Naive B cell (primary cell): Measurements from ENCODE around the gene NCKAP5. TPM values are rescaled to one million over a fixed set of nuclear protein-coding genes. Genes with fewer than 3 reads are reported as not detected.
A peak's percentile ranks its signal among the peaks of the same experiment; 100 is the strongest.

Experiments
- ATAC-seq, 2 donors: fragments of 150-1000 bp; cut with Tn5 transposase; 2 replicates each; pipeline ENCODE4 v1.10.0; 2021; ENCODE audit warnings: low read depth in 2 of 2, mild to moderate bottlenecking in 2 of 2, moderate library complexity in 2 of 2
- DNase-seq: peaks from one replicate; pipeline ENCODE4 v3.0.0; 2022
- H3K27ac Mint-ChIP-seq, 6 donors: one replicate each; pipeline ENCODE4 v1.8.0; 2020 to 2022; ENCODE audit warnings: mild to moderate bottlenecking in 6 of 6, mixed read lengths in 6 of 6, moderate library complexity in 5 of 6, inconsistent platforms in 2 of 6
- H3K27me3 Mint-ChIP-seq, 3 donors: one replicate each; pipeline ENCODE4 v1.8.0; 2021 to 2022; ENCODE audit warnings: mixed read lengths in 3 of 3, mild to moderate bottlenecking in 1 of 3
- H3K36me3 Mint-ChIP-seq, 2 donors: one replicate each; pipeline ENCODE4 v1.8.0; 2020 to 2022; ENCODE audit warnings: mixed read lengths in 2 of 2, inconsistent platforms in 1 of 2, mild to moderate bottlenecking in 1 of 2
- H3K4me1 Mint-ChIP-seq, 3 donors: one replicate each; pipeline ENCODE4 v1.8.0; 2020 to 2022; ENCODE audit warnings: mixed read lengths in 3 of 3, inconsistent platforms in 1 of 3, mild to moderate bottlenecking in 1 of 3, moderate library complexity in 1 of 3
- H3K4me3 Mint-ChIP-seq, 8 donors: one replicate each; pipeline ENCODE4 v1.8.0; 2020 to 2022; ENCODE audit warnings: mild to moderate bottlenecking in 8 of 8, mixed read lengths in 8 of 8, moderate library complexity in 8 of 8, inconsistent platforms in 2 of 8
- H3K9me3 Mint-ChIP-seq, 7 donors: one replicate each; pipeline ENCODE4 v1.8.0; 2020 to 2022; ENCODE audit warnings: mixed read lengths in 7 of 7, mild to moderate bottlenecking in 5 of 7, inconsistent platforms in 2 of 7, moderate library complexity in 1 of 7
- polyA plus RNA-seq, 6 donors: library from polyadenylated mRNA; unstranded; fragments of 300-500 nt; fragmentation: Illumina TruSeq; gene quantifications; one replicate each; pipeline ENCODE4 v1.2.3, GENCODE V29; 2021; ENCODE audit warnings: low read depth in 6 of 6

NCKAP5 gene
- polyA plus RNA-seq, 6 donors from 2014 or later, result 0.10 to 0.21 TPM; not detected in 4

DNA sequence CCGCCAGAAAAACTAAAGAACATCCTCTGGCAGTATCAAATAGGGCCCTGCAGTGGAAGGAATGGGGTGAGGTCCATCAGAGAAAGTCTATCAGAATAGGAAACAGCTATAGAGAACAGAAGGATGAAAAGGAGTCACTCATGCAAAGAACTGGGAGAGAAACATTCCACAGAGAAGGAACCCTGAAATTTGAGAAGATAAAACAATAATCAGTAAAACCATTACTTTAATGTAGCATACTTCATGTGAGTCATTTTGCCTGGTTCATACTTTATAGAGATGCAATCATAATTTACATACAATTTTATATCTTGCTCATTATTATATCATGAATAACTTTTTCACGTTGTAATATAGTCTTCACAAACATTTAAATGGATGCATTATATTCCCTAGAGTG, 402.2 kb downstream of the NCKAP5 start:
- H3K4me1 Mint-ChIP-seq, result no peaks in the 10 kb centered on the region
- H3K36me3 Mint-ChIP-seq, result no peaks in the 10 kb centered on the region
- H3K27ac Mint-ChIP-seq, result peak overlapping the region in 1 of 6 donors; percentile 2
- DNase-seq (no peak), ATAC-seq (no peak)
- H3K4me3 Mint-ChIP-seq, result no peak overlapping the region
- peaks cover 0 to 3% (median 0%) of the 10 kb centered on the region in 7 donors for H3K9me3 Mint-ChIP-seq
- H3K27me3 Mint-ChIP-seq, result peaks cover 4 to 9% (median 6%) of the 10 kb centered on the region in 3 donors

- H3K27ac Mint-ChIP-seq, result no peak overlapping the region
- no peak for DNase-seq
- H3K36me3 Mint-ChIP-seq, result no peaks in the 10 kb centered on the region
- H3K4me3 Mint-ChIP-seq, result no peak overlapping the region
- H3K27me3 Mint-ChIP-seq, result no peaks in the 10 kb centered on the region
- ATAC-seq, result no peak
- no peaks in the 10 kb centered on the region for H3K9me3 Mint-ChIP-seq
- H3K4me1 Mint-ChIP-seq, result no peaks in the 10 kb centered on the region
These were observed 405.2 kb downstream of the NCKAP5 start for GRCh38 chr2:133163111-133163510.

DNA sequence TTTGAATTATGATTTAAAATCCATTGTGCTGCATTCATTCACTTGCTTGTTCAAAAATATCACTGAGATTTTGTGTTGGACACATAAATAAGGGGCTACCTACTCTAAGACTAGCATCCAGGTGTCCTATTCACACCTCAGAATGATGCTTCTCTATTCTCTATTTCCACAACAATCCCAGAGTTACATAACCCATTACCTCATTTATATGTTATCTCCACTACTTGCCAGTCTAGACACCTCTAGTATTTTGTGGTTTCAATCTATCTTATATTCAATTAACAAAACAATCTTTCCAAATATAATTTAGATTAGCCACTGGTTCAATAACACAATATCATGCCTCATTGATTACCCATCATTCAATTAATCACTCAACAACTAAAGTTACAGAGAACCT, 409.8 kb downstream of the NCKAP5 start:
- ATAC-seq, result no peak
- no peak for DNase-seq
- Mint-ChIP-seq H3K27ac (no peak overlapping the region), H3K36me3 (no peaks in the 10 kb centered on the region), H3K4me3 (no peak overlapping the region), H3K4me1 (no peaks in the 10 kb centered on the region), H3K27me3 (no peaks in the 10 kb centered on the region), H3K9me3 (no peaks in the 10 kb centered on the region)

- ATAC-seq, result no peak
- no peak for DNase-seq
- H3K36me3 Mint-ChIP-seq, result no peaks in the 10 kb centered on the region
- H3K27me3 Mint-ChIP-seq, result no peaks in the 10 kb centered on the region
- H3K4me3 Mint-ChIP-seq, result no peak overlapping the region
- no peak overlapping the region for H3K27ac Mint-ChIP-seq
- no peaks in the 10 kb centered on the region for H3K9me3 Mint-ChIP-seq
- H3K4me1 Mint-ChIP-seq, result no peaks in the 10 kb centered on the region
These were observed 410.2 kb downstream of the NCKAP5 start for GRCh38 chr2:133158024-133158423.

- ATAC-seq, result no peak
- Mint-ChIP-seq H3K27me3 (no peaks in the 10 kb centered on the region), H3K36me3 (no peaks in the 10 kb centered on the region), H3K4me1 (no peaks in the 10 kb centered on the region), H3K27ac (no peak overlapping the region), H3K4me3 (no peak overlapping the region), H3K9me3 (peaks cover 0 to 2% (median 0%) of the 10 kb centered on the region in 7 donors)
- no peak for DNase-seq
These were observed 411.1 kb downstream of the NCKAP5 start for GRCh38 chr2:133157141-133157540.

DNA sequence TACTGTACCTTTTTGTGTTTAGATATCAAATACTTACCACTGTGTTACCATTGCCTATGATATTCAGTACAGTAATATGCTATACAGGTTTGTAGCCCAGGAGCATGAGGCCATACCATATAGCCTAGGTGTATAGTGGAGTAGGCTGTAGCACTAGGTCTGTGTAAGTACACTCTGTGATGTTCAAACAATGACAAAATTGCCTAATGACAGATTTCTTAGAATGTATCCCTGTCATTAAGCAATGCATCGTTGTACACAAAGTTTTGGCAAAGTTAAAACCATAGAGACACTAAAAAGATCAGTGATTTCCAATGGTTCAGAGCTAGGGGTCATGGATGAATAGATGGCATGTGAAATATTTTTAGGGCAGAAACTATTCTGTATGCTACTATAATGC, 415.5 kb downstream of the NCKAP5 start:
- H3K9me3 Mint-ChIP-seq, result peaks cover 0 to 13% (median 0%) of the 10 kb centered on the region in 7 donors
- ATAC-seq, result no peak

DNA sequence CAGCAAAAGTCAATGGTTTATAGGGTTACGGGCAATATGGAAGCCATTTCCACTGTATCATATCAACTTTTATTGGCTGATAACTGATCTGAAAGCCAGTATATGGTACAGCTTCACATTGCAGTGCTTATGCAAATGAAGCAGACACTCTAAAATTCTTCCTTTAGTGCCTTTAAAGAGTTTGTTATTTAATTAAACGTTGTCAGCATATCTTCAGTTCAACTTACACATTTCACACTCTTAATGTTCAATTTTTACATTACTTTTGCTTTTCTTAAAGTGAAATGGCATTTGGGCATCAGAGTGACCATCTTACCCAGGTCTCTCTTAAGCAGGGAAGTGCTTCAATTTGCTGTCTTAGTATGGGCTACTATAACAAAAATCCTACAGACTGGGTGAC, 420.1 kb downstream of the NCKAP5 start:
- ATAC-seq (no peak), DNase-seq (no peak)
- Mint-ChIP-seq H3K4me1 (no peaks in the 10 kb centered on the region), H3K27ac (no peak overlapping the region), H3K4me3 (no peak overlapping the region), H3K9me3 (peaks cover 0 to 13% (median 0%) of the 10 kb centered on the region in 7 donors), H3K36me3 (no peaks in the 10 kb centered on the region), H3K27me3 (no peaks in the 10 kb centered on the region)

More for the DNA sequence above, 415.5 kb downstream of the NCKAP5 start:
- DNase-seq, result no peak
- Mint-ChIP-seq H3K27me3 (no peaks in the 10 kb centered on the region), H3K27ac (no peak overlapping the region), H3K4me1 (no peaks in the 10 kb centered on the region), H3K36me3 (no peaks in the 10 kb centered on the region), H3K4me3 (no peak overlapping the region)

GRCh38 chr2:133146893-133147292, 421.4 kb downstream of the NCKAP5 start:
- peaks cover 0 to 8% (median 0%) of the 10 kb centered on the region in 7 donors for H3K9me3 Mint-ChIP-seq
- DNase-seq, result no peak
- no peak overlapping the region for H3K4me3 Mint-ChIP-seq
- ATAC-seq, result no peak
- H3K27ac Mint-ChIP-seq, result no peak overlapping the region
- H3K36me3 Mint-ChIP-seq, result no peaks in the 10 kb centered on the region
- no peaks in the 10 kb centered on the region for H3K27me3 Mint-ChIP-seq
- no peaks in the 10 kb centered on the region for H3K4me1 Mint-ChIP-seq

GRCh38 chr2:133143645-133144044, 424.6 kb downstream of the NCKAP5 start:
- DNase-seq, result no peak
- Mint-ChIP-seq H3K27me3 (no peaks in the 10 kb centered on the region), H3K4me1 (no peaks in the 10 kb centered on the region), H3K9me3 (peaks cover 0 to 6% (median 0%) of the 10 kb centered on the region in 7 donors), H3K4me3 (no peak overlapping the region), H3K27ac (no peak overlapping the region), H3K36me3 (no peaks in the 10 kb centered on the region)
- ATAC-seq, result no peak

DNA sequence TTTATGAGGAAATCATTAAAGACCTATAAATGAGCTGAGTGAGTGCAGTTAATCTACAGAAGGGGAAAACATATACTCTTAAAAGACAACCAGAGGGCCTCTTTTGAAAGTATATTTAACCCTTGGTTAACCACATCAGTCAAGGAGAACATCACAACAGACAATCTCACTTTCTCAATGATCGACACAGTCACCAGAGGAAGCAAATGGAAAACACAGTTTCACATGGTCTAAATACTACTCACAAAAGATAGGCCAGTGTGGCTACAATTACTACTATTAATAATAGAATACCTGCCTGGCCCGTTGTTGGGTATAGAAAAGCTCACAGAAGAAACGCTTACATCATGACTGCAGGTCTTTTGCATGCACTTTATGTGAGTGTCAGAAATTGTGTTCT, 426.2 kb downstream of the NCKAP5 start:
- DNase-seq (no peak), ATAC-seq (no peak)
- Mint-ChIP-seq H3K9me3 (peaks cover 0 to 6% (median 0%) of the 10 kb centered on the region in 7 donors), H3K27me3 (no peaks in the 10 kb centered on the region), H3K4me3 (no peak overlapping the region), H3K27ac (no peak overlapping the region), H3K4me1 (no peaks in the 10 kb centered on the region), H3K36me3 (no peaks in the 10 kb centered on the region)

DNA sequence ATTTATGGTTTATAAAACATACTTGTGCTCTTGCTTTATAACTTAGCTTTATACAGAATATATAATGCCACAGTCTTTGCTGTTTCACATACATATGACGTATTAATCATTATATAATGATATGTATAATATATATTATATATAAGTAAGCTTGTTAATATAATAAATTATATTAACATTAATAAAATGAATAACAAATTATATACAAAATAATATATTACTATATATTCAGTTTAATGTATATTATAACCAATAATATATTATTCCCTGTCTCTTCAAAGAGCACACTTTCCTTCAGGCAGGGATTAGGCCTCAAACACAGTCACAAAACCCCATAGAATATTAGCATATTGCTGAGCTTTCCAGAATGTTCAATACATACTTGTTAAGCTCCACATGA, 427.6 kb downstream of the NCKAP5 start:
- no peak for ATAC-seq
- Mint-ChIP-seq H3K27me3 (no peaks in the 10 kb centered on the region), H3K36me3 (no peaks in the 10 kb centered on the region), H3K27ac (no peak overlapping the region), H3K9me3 (peaks cover 0 to 6% (median 0%) of the 10 kb centered on the region in 7 donors), H3K4me3 (no peak overlapping the region), H3K4me1 (no peaks in the 10 kb centered on the region)
- no peak for DNase-seq

- ATAC-seq (no peak), DNase-seq (no peak)
- Mint-ChIP-seq H3K27me3 (no peaks in the 10 kb centered on the region), H3K36me3 (no peaks in the 10 kb centered on the region), H3K4me3 (no peak overlapping the region), H3K9me3 (peaks cover 0 to 6% (median 0%) of the 10 kb centered on the region in 7 donors), H3K4me1 (no peaks in the 10 kb centered on the region), H3K27ac (no peak overlapping the region)
These were observed 428.3 kb downstream of the NCKAP5 start for GRCh38 chr2:133139847-133140533.

GRCh38 chr2:133138693-133139092, 429.6 kb downstream of the NCKAP5 start:
- H3K4me3 Mint-ChIP-seq, result no peak overlapping the region
- H3K27ac Mint-ChIP-seq, result no peak overlapping the region
- ATAC-seq, result no peak

DNA sequence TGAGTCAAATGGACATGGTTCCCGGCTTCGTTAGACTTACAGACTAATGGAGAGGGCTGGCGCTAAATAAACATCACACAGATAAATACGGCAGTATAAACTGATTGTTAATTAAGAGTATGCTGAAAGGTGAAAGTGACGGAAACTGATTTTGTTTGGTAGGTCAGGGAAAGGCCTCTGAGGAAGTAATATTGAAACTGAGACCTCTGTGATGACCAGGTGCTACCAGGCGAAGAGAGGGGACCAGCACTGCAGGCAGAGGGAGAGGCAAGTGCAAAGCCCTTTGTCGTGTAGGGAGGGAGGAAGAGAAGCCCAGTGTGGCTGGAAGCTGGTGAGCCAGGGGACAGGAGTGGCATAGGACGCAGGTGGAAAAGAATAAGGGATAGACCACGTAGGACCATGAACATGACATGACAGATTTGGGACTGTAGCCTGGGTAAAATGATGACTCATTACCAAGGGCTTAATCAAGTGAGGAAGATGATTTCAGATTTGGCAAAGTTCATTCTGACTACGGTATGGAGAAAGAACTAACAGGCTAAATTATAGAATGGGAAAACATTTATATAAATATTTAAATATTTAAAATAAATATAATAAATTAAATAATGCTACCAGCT, 433.1 kb downstream of the NCKAP5 start:
- no peaks in the 10 kb centered on the region for H3K36me3 Mint-ChIP-seq
- H3K4me1 Mint-ChIP-seq, result no peaks in the 10 kb centered on the region
- DNase-seq (no peak), ATAC-seq (no peak)
- no peaks in the 10 kb centered on the region for H3K27me3 Mint-ChIP-seq
- no peak overlapping the region for H3K4me3 Mint-ChIP-seq
- H3K27ac Mint-ChIP-seq, result no peak overlapping the region
- peaks cover 0 to 10% (median 3%) of the 10 kb centered on the region in 7 donors for H3K9me3 Mint-ChIP-seq

More at GRCh38 chr2:133138693-133139092, 429.6 kb downstream of the NCKAP5 start:
- Mint-ChIP-seq H3K4me1 (no peaks in the 10 kb centered on the region), H3K9me3 (peaks cover 0 to 6% (median 0%) of the 10 kb centered on the region in 7 donors), H3K36me3 (no peaks in the 10 kb centered on the region), H3K27me3 (no peaks in the 10 kb centered on the region)
- no peak for DNase-seq
